Gastrocnemius medialis (tissue), 4 donors: ENCODE results near the gene GAB1.

ENCODE experiments used
- CTCF ChIP-seq, 5 experiments: fragments of 450-650 bp in 3 of 5; fragments of 200-600 bp in 2 of 5; sonication (generic) in 2 of 5; IDR thresholded peaks in 4 of 5; conservative IDR thresholded peaks in 1 of 5; 1 replicate in 4 of 5; 2 replicates in 1 of 5; pipeline ENCODE4 v1.5.1; 2016 to 2019; ENCODE audit warnings: antibody characterized with exemption in 5 of 5, mild to moderate bottlenecking in 3 of 5, moderate library complexity in 3 of 5
- POLR2A ChIP-seq, 2 donors: fragments of 450-650 bp; IDR thresholded peaks; one replicate each; pipeline ENCODE4 v1.6.1; 2017; ENCODE audit warnings: antibody characterized with exemption in 2 of 2, mild to moderate bottlenecking in 2 of 2, moderate library complexity in 2 of 2

GRCh38 chr4:143397887-143398286 is 61.2 kb downstream of the GAB1 start:
- TF ChIP-seq POLR2A (IDR thresholded peaks at IDR 0.05) = no peak
- TF ChIP-seq CTCF (IDR thresholded peaks at IDR 0.05 in 4 of 5, conservative IDR thresholded peaks at IDR 0.05 in 1 of 5) = no peak
